SJCRH30 (cell line): ENCODE measurements around the gene PRRC2B. TPM values are rescaled to one million over a fixed set of nuclear protein-coding genes. Genes with fewer than 3 reads are reported as not detected.

Experiments used
- DNase-seq, 2 experiments: peaks; one replicate each; pipeline ENCODE4 v3.0.0-alpha.2; 2015 to 2020
- H3K27ac ChIP-seq: fragments of 250-450 bp; sonication (Bioruptor Pico); 2 replicates; pipeline ENCODE4 v1.5.1; 2020; ENCODE audit warnings: mild to moderate bottlenecking, moderate library complexity
- H3K27me3 ChIP-seq: fragments of 250-450 bp; sonication (Bioruptor Pico); 2 replicates; pipeline ENCODE4 v1.5.1; 2020; ENCODE audit warnings: mild to moderate bottlenecking, moderate library complexity
- H3K36me3 ChIP-seq: fragments of 250-450 bp; sonication (Bioruptor Pico); 2 replicates; pipeline ENCODE4 v1.5.1; 2020; ENCODE audit warnings: mild to moderate bottlenecking, moderate library complexity
- H3K4me1 ChIP-seq: fragments of 250-450 bp; sonication (Bioruptor Pico); 2 replicates; pipeline ENCODE4 v1.5.1; 2020; ENCODE audit warnings: mild to moderate bottlenecking, moderate library complexity
- H3K4me3 ChIP-seq: fragments of 250-450 bp; sonication (Bioruptor Pico); 2 replicates; pipeline ENCODE4 v1.5.1; 2020; ENCODE audit warnings: mild to moderate bottlenecking, moderate library complexity
- H3K9me3 ChIP-seq: fragments of 250-450 bp; sonication (Bioruptor Pico); replicated peaks from 2 replicates; pipeline ENCODE4 v1.5.1; 2020; ENCODE audit warnings: mild to moderate bottlenecking, moderate library complexity
- total RNA-seq: library from RNA; depleted of rRNA; stranded (reverse); fragments of >200 nt; shearing (Covaris generic); gene quantifications from 2 replicates; pipeline ENCODE4 v1.2.3, GENCODE V29; 2014

The PRRC2B gene
- total RNA-seq, 1 experiment from 2014 or later: 185 TPM

DNA sequence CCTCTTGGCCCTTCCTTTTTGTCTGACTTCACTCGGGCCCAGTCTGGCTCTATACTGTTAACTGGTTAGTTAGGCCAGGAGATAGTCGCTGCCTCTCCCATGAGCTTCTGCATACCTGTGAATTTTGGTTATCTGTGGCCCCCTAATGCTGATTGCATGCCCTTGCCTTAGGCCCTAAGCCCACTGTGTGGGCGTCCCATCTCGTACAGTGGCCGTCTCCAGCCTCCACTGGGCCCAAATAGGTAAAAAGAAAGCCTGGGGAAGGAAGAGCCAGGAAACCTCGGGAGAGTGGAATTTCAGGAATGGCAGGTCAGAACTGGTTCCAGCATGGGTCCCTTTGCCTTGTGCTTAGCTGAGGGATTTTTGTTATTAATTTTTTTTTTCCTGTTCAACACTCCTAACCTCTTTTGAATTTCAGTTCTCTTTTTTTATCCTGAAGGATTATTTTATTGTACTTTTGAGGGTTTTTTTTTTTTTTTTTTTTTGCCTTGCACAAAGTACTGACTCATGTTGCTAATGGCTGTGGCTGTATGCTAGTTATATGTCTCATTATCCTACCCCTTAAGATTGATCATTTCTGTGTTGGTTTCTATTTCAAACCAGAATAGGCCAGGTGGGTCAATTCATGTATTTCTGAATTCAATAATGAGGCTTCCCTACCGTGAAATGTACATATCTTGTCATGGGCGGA lies 3.4 kb downstream of the PRRC2B start:
- no peak for DNase-seq
- peak overlapping the region; percentile 10; the same call in 1 of the 2 replicates for H3K4me3 ChIP-seq
- H3K4me1 ChIP-seq: peaks cover 29% of the 10 kb centered on the region
- no peaks in the 10 kb centered on the region for H3K27me3 ChIP-seq
- no peaks in the 10 kb centered on the region for H3K9me3 ChIP-seq
- peaks cover 27% of the 10 kb centered on the region for H3K36me3 ChIP-seq
- H3K27ac ChIP-seq: no peak overlapping the region; the same call in 1 of the 2 replicates

DNA sequence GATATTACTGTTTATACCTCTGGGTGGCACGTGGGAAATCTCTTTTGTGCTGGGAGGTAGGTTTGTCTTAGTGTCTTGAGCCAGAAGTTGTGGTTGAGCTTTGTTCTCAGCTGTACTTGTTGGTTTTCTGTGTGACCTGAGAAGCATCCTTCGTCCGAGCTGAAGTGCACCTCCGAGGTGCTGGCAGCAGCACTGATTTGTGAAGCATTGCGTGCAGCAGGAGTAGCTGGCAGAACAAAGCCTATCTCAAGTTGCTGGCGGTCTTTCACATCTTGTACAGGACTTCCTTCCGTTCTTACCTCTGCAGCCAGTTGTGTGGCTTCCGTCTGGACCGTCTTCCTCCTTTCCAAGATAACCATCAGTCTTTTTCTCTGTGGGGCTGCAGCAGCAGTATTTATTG lies 4.3 kb downstream of the PRRC2B start:
- Histone ChIP-seq H3K27ac (no peak overlapping the region), H3K4me1 (peaks cover 31% of the 10 kb centered on the region), H3K9me3 (no peaks in the 10 kb centered on the region), H3K36me3 (peaks cover 27% of the 10 kb centered on the region), H3K4me3 (no peak overlapping the region), H3K27me3 (no peaks in the 10 kb centered on the region)
- DNase-seq: no peak

DNA sequence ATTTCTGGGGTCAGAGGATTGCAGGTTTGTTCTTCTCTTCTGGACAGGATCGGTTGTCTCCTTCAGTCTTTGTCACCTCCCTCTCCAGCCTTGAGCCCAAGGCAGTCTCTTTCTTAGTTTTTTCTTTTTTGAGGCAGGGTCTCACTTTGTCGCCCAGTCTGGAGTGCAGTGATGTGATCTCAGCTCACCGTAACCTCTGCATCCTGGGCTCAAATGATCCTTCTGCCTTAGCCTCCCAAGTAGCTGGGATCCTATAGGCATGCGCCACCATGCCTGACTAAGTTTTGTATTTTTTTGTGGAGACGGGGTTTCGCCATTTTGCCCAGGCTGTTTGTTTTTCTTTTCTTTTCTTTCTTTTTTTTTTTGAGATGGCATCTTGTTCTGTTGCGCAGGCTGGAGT lies 6.1 kb downstream of the PRRC2B start:
- Histone ChIP-seq H3K27ac (no peak overlapping the region), H3K4me3 (no peak overlapping the region), H3K36me3 (peaks cover 35% of the 10 kb centered on the region), H3K9me3 (no peaks in the 10 kb centered on the region), H3K4me1 (peaks cover 43% of the 10 kb centered on the region), H3K27me3 (no peaks in the 10 kb centered on the region)
- no peak for DNase-seq

- no peak overlapping the region for H3K27ac ChIP-seq
- no peak overlapping the region for H3K4me3 ChIP-seq
- H3K4me1 ChIP-seq: peaks cover 50% of the 10 kb centered on the region
- peaks cover 39% of the 10 kb centered on the region for H3K36me3 ChIP-seq
- no peaks in the 10 kb centered on the region for H3K27me3 ChIP-seq
- H3K9me3 ChIP-seq: no peaks in the 10 kb centered on the region
- no peak for DNase-seq
Observed at GRCh38 chr9:131400627-131401026, 6.7 kb downstream of the PRRC2B start.

DNA sequence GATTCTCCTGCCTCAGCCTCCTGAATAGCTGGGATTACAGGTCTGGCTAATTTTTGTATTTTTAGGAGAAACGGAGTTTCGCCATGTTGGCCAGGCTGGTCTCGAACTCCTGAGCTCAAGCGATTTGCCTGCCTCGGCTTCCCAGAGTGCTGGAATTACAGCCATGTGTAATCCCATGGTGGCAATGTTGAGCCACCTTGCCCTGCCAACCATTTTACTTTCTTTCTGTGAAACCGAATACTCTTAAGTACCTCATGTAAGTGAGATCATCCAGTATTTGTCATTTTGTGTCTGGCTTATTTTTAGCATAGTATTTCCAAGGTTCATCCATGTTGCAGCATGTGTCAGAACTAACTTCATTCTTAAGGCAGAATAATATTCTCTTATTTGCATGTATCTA lies 8.2 kb downstream of the PRRC2B start:
- peaks cover 45% of the 10 kb centered on the region for H3K4me1 ChIP-seq
- peak in 1 of 2 experiments; percentile 67 for DNase-seq
- H3K36me3 ChIP-seq: peaks cover 30% of the 10 kb centered on the region
- H3K27me3 ChIP-seq: no peaks in the 10 kb centered on the region
- H3K4me3 ChIP-seq: no peak overlapping the region
- peak overlapping the region; percentile 87 for H3K27ac ChIP-seq
- H3K9me3 ChIP-seq: no peaks in the 10 kb centered on the region

GRCh38 chr9:131402738-131403492 lies 9.0 kb downstream of the PRRC2B start:
- H3K27ac ChIP-seq: peak overlapping the region; percentile 87
- DNase-seq: peak; percentile 96 to 99
- H3K36me3 ChIP-seq: peaks cover 26% of the 10 kb centered on the region
- no peaks in the 10 kb centered on the region for H3K27me3 ChIP-seq
- H3K4me1 ChIP-seq: peaks cover 40% of the 10 kb centered on the region
- no peak overlapping the region for H3K4me3 ChIP-seq
- no peaks in the 10 kb centered on the region for H3K9me3 ChIP-seq

- no peak overlapping the region for H3K4me3 ChIP-seq
- no peak for DNase-seq
- H3K27ac ChIP-seq: peak overlapping the region; percentile 87
- peaks cover 44% of the 10 kb centered on the region for H3K4me1 ChIP-seq
- no peaks in the 10 kb centered on the region for H3K27me3 ChIP-seq
- H3K36me3 ChIP-seq: peaks cover 20% of the 10 kb centered on the region
- H3K9me3 ChIP-seq: no peaks in the 10 kb centered on the region
Observed at GRCh38 chr9:131403493-131403773, 9.5 kb downstream of the PRRC2B start.

DNA sequence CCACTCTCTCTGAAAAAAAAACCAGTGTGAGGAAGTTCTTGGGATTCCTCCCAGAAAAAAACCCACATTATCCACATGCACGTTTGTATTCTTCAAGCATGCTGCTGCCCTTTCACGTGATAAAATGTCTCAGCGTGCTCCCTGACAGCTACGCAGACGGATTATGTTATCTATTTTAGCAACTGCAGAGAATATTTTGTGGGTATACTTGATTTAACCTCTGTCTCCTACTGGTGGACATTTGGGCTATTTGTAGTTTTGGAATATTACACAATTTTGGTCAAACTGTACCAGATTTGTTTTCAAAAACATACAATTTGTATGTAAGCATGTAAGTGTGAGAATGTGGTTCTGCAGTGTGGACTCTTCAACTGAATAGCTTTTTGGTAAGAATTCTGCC lies 10.7 kb downstream of the PRRC2B start:
- DNase-seq: no peak
- Histone ChIP-seq H3K27ac (no peak overlapping the region), H3K9me3 (no peaks in the 10 kb centered on the region), H3K4me3 (no peak overlapping the region), H3K27me3 (no peaks in the 10 kb centered on the region), H3K4me1 (peaks cover 52% of the 10 kb centered on the region), H3K36me3 (peaks cover 14% of the 10 kb centered on the region)

DNA sequence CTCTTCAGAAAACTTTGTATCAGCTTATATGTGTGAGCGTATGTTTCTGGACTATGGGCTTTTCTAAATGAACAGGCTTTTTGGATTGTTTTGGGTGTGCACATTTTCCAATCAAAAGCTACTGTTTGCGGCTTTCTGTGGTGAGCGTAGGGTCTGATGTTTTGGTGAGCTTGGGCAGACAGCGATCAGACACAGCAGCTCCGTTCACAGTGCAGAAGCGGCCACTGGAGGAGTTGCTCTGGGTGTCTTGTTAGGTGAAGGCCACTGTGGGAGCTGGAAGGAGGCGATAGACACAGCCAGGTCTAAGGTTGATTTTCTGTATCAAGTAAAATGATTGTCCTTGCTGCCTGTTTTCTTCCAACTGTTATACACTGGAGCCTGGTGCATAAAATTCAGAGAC lies 11.1 kb downstream of the PRRC2B start:
- H3K27ac ChIP-seq: no peak overlapping the region
- no peaks in the 10 kb centered on the region for H3K27me3 ChIP-seq
- peaks cover 11% of the 10 kb centered on the region for H3K36me3 ChIP-seq
- H3K9me3 ChIP-seq: no peaks in the 10 kb centered on the region
- DNase-seq: no peak
- peaks cover 57% of the 10 kb centered on the region for H3K4me1 ChIP-seq
- no peak overlapping the region for H3K4me3 ChIP-seq

DNA sequence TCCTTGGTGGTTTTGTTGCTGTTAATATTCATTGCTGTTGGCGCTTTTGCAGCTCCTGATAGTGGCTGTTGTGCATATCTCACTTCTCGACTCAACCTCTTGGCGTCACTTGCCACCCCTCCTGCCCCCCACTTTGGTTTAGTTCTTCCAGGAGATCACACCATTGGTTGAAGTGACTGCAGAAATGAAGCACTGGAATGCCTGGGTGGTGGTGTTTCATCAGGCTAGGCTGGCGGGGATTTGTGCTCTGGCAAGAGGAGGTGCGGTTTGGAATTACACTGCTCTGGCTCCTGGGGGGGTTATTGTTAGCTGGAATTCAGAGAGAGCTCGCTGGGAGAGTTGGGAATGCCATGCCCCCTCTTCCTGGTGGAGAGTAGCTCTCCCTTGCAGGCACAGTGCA lies 11.5 kb downstream of the PRRC2B start:
- Histone ChIP-seq H3K4me1 (peaks cover 61% of the 10 kb centered on the region), H3K27me3 (no peaks in the 10 kb centered on the region), H3K27ac (no peak overlapping the region), H3K36me3 (peaks cover 13% of the 10 kb centered on the region), H3K4me3 (no peak overlapping the region), H3K9me3 (no peaks in the 10 kb centered on the region)
- DNase-seq: no peak

- Histone ChIP-seq H3K4me3 (no peak overlapping the region), H3K27me3 (no peaks in the 10 kb centered on the region), H3K9me3 (no peaks in the 10 kb centered on the region), H3K4me1 (peaks cover 65% of the 10 kb centered on the region), H3K36me3 (peaks cover 19% of the 10 kb centered on the region), H3K27ac (no peak overlapping the region)
- DNase-seq: no peak
Observed at GRCh38 chr9:131405858-131406537, 12.1 kb downstream of the PRRC2B start.

DNA sequence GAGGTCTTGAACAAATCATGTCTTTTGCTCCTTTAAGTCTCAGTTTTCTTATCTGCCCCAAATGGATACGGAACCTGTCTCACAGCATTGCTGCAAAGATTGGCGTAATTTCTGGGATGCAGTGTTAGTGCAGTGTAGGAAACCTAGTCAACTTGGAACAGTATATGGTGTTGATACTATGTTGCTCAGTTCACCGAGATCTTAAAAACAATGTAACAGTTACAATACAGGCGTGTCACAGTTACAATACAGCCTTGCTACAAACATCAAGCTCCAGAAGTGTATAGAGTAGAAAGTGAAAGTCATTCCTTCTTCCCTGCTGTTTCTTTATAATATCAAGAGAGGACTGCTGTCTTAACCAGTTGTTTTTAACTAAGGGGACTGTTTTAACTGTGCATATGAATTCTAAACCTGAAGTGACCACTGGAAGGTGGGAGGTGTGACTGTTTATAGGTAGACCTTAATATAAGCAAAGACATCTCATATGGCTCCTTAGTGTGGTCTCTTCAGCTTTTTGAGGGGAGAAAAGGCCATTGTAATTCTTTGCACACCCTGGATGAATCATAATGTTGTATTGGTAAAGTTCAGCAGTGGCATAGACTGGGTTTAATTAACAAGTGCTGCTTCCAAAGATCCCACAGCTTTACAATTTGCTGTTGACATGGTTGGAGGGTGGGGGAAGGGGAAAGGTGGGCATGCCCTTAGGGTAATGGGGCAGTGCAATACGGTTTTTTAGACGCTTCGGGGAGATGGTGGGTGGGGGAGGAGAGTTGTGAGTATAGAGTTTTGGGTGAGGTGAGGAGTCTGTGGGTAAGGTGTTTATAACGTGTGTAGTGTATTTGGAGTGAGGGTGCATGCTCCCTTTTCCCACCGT lies 12.9 kb downstream of the PRRC2B start:
- peaks cover 61% of the 10 kb centered on the region for H3K4me1 ChIP-seq
- no peak overlapping the region for H3K27ac ChIP-seq
- no peak overlapping the region for H3K4me3 ChIP-seq
- H3K9me3 ChIP-seq: no peaks in the 10 kb centered on the region
- H3K27me3 ChIP-seq: no peaks in the 10 kb centered on the region
- peaks cover 19% of the 10 kb centered on the region for H3K36me3 ChIP-seq
- DNase-seq: no peak

DNA sequence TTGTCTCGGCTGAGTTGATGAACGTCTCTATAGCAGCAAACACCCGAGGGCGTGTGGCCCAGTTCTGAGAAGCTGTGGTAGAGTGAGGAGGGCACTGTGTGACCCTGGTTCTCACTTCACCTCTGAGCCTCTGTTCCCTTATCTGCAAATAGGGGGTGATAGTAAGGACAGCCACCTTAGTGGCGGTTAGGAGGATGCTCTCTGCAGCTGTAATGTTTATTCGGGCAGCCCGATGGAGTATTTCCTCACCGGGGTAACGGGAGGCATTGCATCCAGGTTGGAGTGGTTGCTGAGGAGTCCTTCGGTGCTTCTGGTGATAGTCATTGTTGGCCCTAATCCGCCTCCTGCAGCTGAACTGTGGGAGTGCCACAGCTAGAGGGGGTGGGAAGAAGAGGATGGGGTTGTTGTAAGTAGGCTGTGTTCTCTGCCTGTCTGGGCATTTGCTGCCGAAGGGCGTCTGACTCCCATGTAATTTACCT lies 13.9 kb downstream of the PRRC2B start:
- Histone ChIP-seq H3K27ac (no peak overlapping the region), H3K36me3 (peaks cover 19% of the 10 kb centered on the region), H3K27me3 (no peaks in the 10 kb centered on the region), H3K4me1 (peaks cover 55% of the 10 kb centered on the region), H3K4me3 (no peak overlapping the region), H3K9me3 (no peaks in the 10 kb centered on the region)
- no peak for DNase-seq

DNA sequence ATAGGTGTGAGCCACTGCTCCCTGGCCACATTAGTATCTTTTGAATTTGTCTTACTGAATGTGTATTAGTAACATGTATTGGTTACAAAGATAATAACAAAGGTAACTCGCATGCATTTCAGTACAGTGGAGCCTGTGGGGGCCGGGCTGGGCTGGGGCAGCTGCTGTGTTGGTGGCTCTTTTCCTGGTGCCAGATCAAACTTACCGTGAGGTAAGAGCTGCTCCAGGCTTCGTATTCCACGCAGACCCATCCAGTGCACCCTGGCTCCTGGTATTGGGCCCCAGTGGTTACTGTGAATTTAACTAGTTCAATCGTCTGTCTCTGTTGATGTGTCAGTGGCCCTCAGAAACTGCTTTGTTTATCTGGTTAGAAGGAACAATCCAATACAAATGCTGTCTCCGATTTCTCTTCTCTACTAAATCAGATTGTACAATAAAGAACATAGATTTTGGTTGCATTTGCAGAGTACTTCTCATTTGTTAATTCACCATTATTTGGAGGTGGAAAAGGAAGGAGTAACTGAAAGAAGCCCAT lies 15.6 kb downstream of the PRRC2B start:
- H3K27me3 ChIP-seq: no peaks in the 10 kb centered on the region
- peak overlapping the region; percentile 0; the same call in 1 of the 2 replicates for H3K27ac ChIP-seq
- H3K4me1 ChIP-seq: peaks cover 46% of the 10 kb centered on the region
- no peaks in the 10 kb centered on the region; the same call in 1 of the 2 replicates for H3K9me3 ChIP-seq
- DNase-seq: peak in 1 of 2 experiments; percentile 47
- H3K4me3 ChIP-seq: no peak overlapping the region
- H3K36me3 ChIP-seq: peaks cover 26% of the 10 kb centered on the region
